ENCODE results near the gene LDB2. TPM values are rescaled to one million over a fixed set of nuclear protein-coding genes. Genes with fewer than 3 reads are reported as not detected.

The LDB2 gene
- total and polyA plus RNA-seq, 2 of the 8 experiments (the other 6 are each of a cell fraction or from before 2014, with no cell fraction given): 57.0 to 140 TPM

DNA sequence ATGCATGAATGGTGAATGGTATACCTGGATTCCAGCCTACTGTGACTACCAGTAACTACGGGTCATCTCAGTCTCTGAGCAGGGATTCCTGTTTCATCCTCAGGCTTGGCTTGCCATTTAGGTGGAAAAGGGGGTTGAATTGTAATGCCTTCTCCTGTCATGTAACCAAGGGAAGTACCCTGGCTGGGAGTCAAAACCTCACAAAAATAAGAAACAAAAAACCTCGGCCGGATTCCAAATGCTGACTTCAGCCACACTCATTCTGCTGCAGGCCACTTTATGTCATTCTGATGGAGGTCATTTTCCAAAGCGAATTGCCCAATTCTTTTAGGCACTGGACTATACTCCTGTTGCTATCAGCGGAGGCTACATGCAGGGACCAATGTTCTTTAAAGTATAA lies 324.7 kb downstream of the LDB2 start:
- no peak overlapping the region for H3K9ac ChIP-seq (replicated peaks in 1 of 4; ENCODE audit: extremely low read depth in 1 of 4, low read depth in 3 of 4, low read length in 3 of 4)
- no peaks in the 10 kb centered on the region for H3K4me1 ChIP-seq (replicated peaks in 1 of 4; ENCODE audit: control insufficient read depth in 3 of 4, insufficient read depth in 4 of 4, low read length in 3 of 4)
- H4K5ac ChIP-seq (ENCODE audit: insufficient read length, low read depth, low read length): no peak overlapping the region
- H3K4me3 ChIP-seq (ENCODE audit: extremely low read depth in 1 of 4, insufficient read depth in 2 of 4, low read depth in 3 of 4, low read length in 4 of 4): no peak overlapping the region
- no peak overlapping the region for H2AFZ ChIP-seq (ENCODE audit: low read length)
- WGBS, 2 experiments (ENCODE audit: extremely low coverage in 1 of 2, insufficient coverage in 1 of 2, insufficient read length in 1 of 2, insufficient replicate concordance in 2 of 2, low coverage in 1 of 2, low lambda C conversion rate in 2 of 2, missing lambda C conversion rate in 1 of 2): 94% methylated on average over 5 of the region's 5 CpGs; no CpG with 5 or more reads in 1 of the 2 experiments
- no peak overlapping the region for H2BK5ac ChIP-seq (ENCODE audit: low read depth, low read length)
- H4K8ac ChIP-seq (ENCODE audit: extremely low read depth, insufficient read depth, low read length): no peak overlapping the region
- no peak overlapping the region for H2BK15ac ChIP-seq (ENCODE audit: low read length)
- no peak overlapping the region for H4K91ac ChIP-seq (replicated peaks; ENCODE audit: insufficient read length, low read length)
- no peak overlapping the region for H2AK5ac ChIP-seq (ENCODE audit: low read depth, low read length)
- peaks cover 0 to 2% of the 10 kb centered on the region in 2 experiments for H4K20me1 ChIP-seq (replicated peaks in 1 of 2; ENCODE audit: control insufficient read depth in 1 of 2, insufficient read depth in 2 of 2, low read length in 2 of 2)
- no peak overlapping the region for H3K4me2 ChIP-seq (ENCODE audit: insufficient read depth in 1 of 2, low read depth in 2 of 2, low read length in 2 of 2)
- no peak overlapping the region for H3K18ac ChIP-seq (ENCODE audit: extremely low read depth, low read length)
- DNase-seq (ENCODE audit: low read depth in 1 of 2, low spot score in 2 of 2) (no peak), FAIRE-seq (no peak)
- H2BK12ac ChIP-seq (ENCODE audit: low read depth, low read length): no peak overlapping the region
- H2BK120ac ChIP-seq (replicated peaks; ENCODE audit: low read depth, low read length): no peak overlapping the region
- no peak overlapping the region for H3K14ac ChIP-seq (ENCODE audit: insufficient read length)
- no peaks in the 10 kb centered on the region for H3K9me3 ChIP-seq (ENCODE audit: insufficient read depth in 2 of 2, low read depth in 1 of 2, low read length in 1 of 2)
- CTCF ChIA-PET (ENCODE audit: partially characterized antibody): interaction anchor here (1.0 to 1.6 kb wide), 2 partner anchors 9 to 31 kb away, joined by 3 to 11 read pairs; no protein-coding TSS in a partner anchor
- no peak overlapping the region for H2BK20ac ChIP-seq (ENCODE audit: low read length)
- H3K4ac ChIP-seq (replicated peaks; ENCODE audit: insufficient read length, low read depth, low read length): no peak overlapping the region
- no peak overlapping the region for H3K27ac ChIP-seq (ENCODE audit: low read depth, low read length)
- H3K23me2 ChIP-seq (ENCODE audit: low read depth, low read length): no peaks in the 10 kb centered on the region; the same call in 1 of the 2 replicates
- H3K27me3 ChIP-seq (replicated peaks in 1 of 4; ENCODE audit: control insufficient read depth in 3 of 4, extremely low read depth in 1 of 4, insufficient read depth in 3 of 4, low read length in 3 of 4): no peaks in the 10 kb centered on the region
- POLR2A ChIA-PET (ENCODE audit: partially characterized antibody): no interaction called here
- H3K56ac ChIP-seq (replicated peaks; ENCODE audit: insufficient read length, low read depth, low read length): no peak overlapping the region
- no peak overlapping the region for H3K23ac ChIP-seq (ENCODE audit: insufficient read length)
- H3K36me3 ChIP-seq (ENCODE audit: control insufficient read depth in 2 of 4, insufficient read depth in 4 of 4, low read length in 3 of 4): no peaks in the 10 kb centered on the region
- no peaks in the 10 kb centered on the region for H3K79me2 ChIP-seq (ENCODE audit: control insufficient read depth in 1 of 2, insufficient read depth in 2 of 2, low read length in 2 of 2)
- H3K79me1 ChIP-seq (ENCODE audit: low read depth, low read length): no peaks in the 10 kb centered on the region
- TF ChIP-seq KDM5A (IDR thresholded peaks at IDR 0.05; ENCODE audit: low read length) (no peak), GABPA (IDR thresholded peaks at IDR 0.05; ENCODE audit: borderline replicate concordance, insufficient read depth, low read length) (no peak), JUN (IDR thresholded peaks at IDR 0.05; ENCODE audit: low read depth, low read length) (no peak), BRCA1 (IDR thresholded peaks at IDR 0.05; ENCODE audit: low read depth, low read length) (no peak), POU5F1 (IDR thresholded peaks at IDR 0.05; ENCODE audit: low read depth, low read length) (no peak), FOSL1 (IDR thresholded peaks at IDR 0.05; ENCODE audit: insufficient read depth, low read depth, low read length) (no peak), BACH1 (IDR thresholded peaks at IDR 0.05; ENCODE audit: low read length) (no peak), EGR1 (IDR thresholded peaks at IDR 0.05; ENCODE audit: borderline replicate concordance, low read depth, low read length) (no peak), CBX5 (IDR thresholded peaks at IDR 0.05; ENCODE audit: low read depth, low read length) (no peak), CHD1 (IDR thresholded peaks at IDR 0.05; ENCODE audit: low read depth, low read length) (no peak)
- TF ChIP-seq, protein P1, sequence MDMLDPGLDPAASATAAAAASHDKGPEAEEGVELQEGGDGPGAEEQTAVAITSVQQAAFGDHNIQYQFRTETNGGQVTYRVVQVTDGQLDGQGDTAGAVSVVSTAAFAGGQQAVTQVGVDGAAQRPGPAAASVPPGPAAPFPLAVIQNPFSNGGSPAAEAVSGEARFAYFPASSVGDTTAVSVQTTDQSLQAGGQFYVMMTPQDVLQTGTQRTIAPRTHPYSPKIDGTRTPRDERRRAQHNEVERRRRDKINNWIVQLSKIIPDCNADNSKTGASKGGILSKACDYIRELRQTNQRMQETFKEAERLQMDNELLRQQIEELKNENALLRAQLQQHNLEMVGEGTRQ (IDR thresholded peaks at IDR 0.05; ENCODE audit: low read length): no peak
- TF ChIP-seq, protein P2, sequence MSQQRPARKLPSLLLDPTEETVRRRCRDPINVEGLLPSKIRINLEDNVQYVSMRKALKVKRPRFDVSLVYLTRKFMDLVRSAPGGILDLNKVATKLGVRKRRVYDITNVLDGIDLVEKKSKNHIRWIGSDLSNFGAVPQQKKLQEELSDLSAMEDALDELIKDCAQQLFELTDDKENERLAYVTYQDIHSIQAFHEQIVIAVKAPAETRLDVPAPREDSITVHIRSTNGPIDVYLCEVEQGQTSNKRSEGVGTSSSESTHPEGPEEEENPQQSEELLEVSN (IDR thresholded peaks at IDR 0.05): no peak
- TF ChIP-seq, protein P3, sequence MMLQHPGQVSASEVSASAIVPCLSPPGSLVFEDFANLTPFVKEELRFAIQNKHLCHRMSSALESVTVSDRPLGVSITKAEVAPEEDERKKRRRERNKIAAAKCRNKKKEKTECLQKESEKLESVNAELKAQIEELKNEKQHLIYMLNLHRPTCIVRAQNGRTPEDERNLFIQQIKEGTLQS (IDR thresholded peaks at IDR 0.05; ENCODE audit: insufficient read depth, low read depth, low read length): no peak

All from H1 (cell line).